A549 (cell line): ENCODE measurements around the gene ROCK1. TPM values are rescaled to one million over a fixed set of nuclear protein-coding genes. Genes with fewer than 3 reads are reported as not detected.

ENCODE experiments used
- ATAC-seq, 2 experiments: fragments of 200-7000 bp in 1 of 2; fragments of >200 bp in 1 of 2; cut with Nextera tagmentation in 1 of 2; cut with Tn5 transposase in 1 of 2; 3 replicates each; pipeline versions ENCODE4 v1.8.0 to v1.9.1; 2018 to 2020; ENCODE audit warnings: mild to moderate bottlenecking in 1 of 2, moderate library complexity in 1 of 2
- CTCF ChIA-PET: fragments of 300-600 bp; sonication (Branson Sonifier 250); formaldehyde crosslinking; extraction: SDS; loops from one replicate; lab custom pipeline; 2021; ENCODE audit warnings: antibody characterized with exemption, inconsistent platforms; lab: Yijun Ruan, JAX
- POLR2A ChIA-PET: fragments of 350-600 bp; formaldehyde crosslinking; extraction: SDS; loops from one replicate; lab custom pipeline; 2021; ENCODE audit warnings: antibody characterized with exemption, inconsistent platforms; lab: Yijun Ruan, JAX
- DNase-seq, 2 experiments: peaks; one replicate each; pipeline versions ENCODE4 v3.0.0 to v3.0.0-alpha.2; 2011 to 2016; ENCODE audit warnings: low read depth in 1 of 2, low spot score in 1 of 2
- FAIRE-seq: peaks from 2 replicates; lab custom pipeline; 2011; peaks lifted over from hg19 to GRCh38; lab: Jason Lieb, UNC
- H3K27ac ChIP-seq, 2 experiments: fragments of >200 bp; sonication (Bioruptor Twin); formaldehyde crosslinking; 3 replicates each; pipeline ENCODE4 v1.5.1; 2016 to 2017
- H3K4me1 ChIP-seq: fragments of >200 bp; sonication (Bioruptor Twin); formaldehyde crosslinking; 3 replicates; pipeline ENCODE4 v1.6.1; 2016
- H3K4me2 ChIP-seq: fragments of >200 bp; sonication (Bioruptor Twin); formaldehyde crosslinking; 3 replicates; pipeline ENCODE4 v1.6.1; 2016
- H3K4me3 ChIP-seq: fragments of >200 bp; sonication (Bioruptor Twin); formaldehyde crosslinking; 3 replicates; pipeline ENCODE4 v1.5.1; 2016
- H3K9me3 ChIP-seq: fragments of >200 bp; sonication (Bioruptor Twin); formaldehyde crosslinking; 3 replicates; pipeline ENCODE4 v1.6.1; 2016
- CBX8 ChIP-seq: fragments of 200-600 bp; sonication (generic); IDR thresholded peaks from 2 replicates; pipeline ENCODE4 v1.6.1; 2016
- CHD4 ChIP-seq: fragments of 200-600 bp; sonication (generic); IDR thresholded peaks from 2 replicates; pipeline ENCODE4 v1.6.1; 2016; ENCODE audit warnings: antibody characterized with exemption, mild to moderate bottlenecking, borderline replicate concordance
- EHF ChIP-seq: fragments of 250-450 bp; sonication (Bioruptor Pico); IDR thresholded peaks from 2 replicates; pipeline ENCODE4 v1.5.0; 2020; ENCODE audit warnings: mild to moderate bottlenecking
- ELK1 ChIP-seq: fragments of 150-350 bp; IDR thresholded peaks from 2 replicates; pipeline ENCODE4 v1.6.1; 2014; ENCODE audit warnings: low read depth, mild to moderate bottlenecking, low read length
- FOSB ChIP-seq: fragments of 250-450 bp; sonication (Bioruptor Pico); IDR thresholded peaks from 2 replicates; pipeline ENCODE4 v1.5.0; 2020; ENCODE audit warnings: mild to moderate bottlenecking, moderate library complexity
- HEYL ChIP-seq: fragments of 250-450 bp; sonication (Bioruptor Pico); IDR thresholded peaks from 2 replicates; pipeline ENCODE4 v1.8.0; 2021; ENCODE audit warnings: mild to moderate bottlenecking, moderate library complexity
- HOXA7 ChIP-seq: fragments of 250-450 bp; sonication (Bioruptor Pico); IDR thresholded peaks from 2 replicates; pipeline ENCODE4 v1.5.0; 2020; ENCODE audit warnings: mild to moderate bottlenecking, moderate library complexity
- HOXB13 ChIP-seq: fragments of 250-450 bp; sonication (Bioruptor Pico); IDR thresholded peaks from 2 replicates; pipeline ENCODE4 v1.5.0; 2020; ENCODE audit warnings: low read depth, mild to moderate bottlenecking, moderate library complexity
- HOXB5 ChIP-seq: fragments of 250-450 bp; sonication (Bioruptor Pico); IDR thresholded peaks from 2 replicates; pipeline ENCODE4 v1.5.0; 2020; ENCODE audit warnings: mild to moderate bottlenecking, moderate library complexity
- JUN ChIP-seq, 2 experiments: fragments of >200 bp; sonication (Bioruptor Twin); formaldehyde crosslinking; IDR thresholded peaks; 2 replicates in 1 of 2; 3 replicates in 1 of 2; pipeline ENCODE4 v1.6.1; 2016 to 2017
- JUNB ChIP-seq: fragments of >200 bp; sonication (Bioruptor Twin); formaldehyde crosslinking; IDR thresholded peaks from 2 replicates; pipeline ENCODE4 v1.6.1; 2016
- MAZ ChIP-seq: fragments of 150-350 bp; IDR thresholded peaks from 2 replicates; pipeline ENCODE4 v1.6.1; 2014; ENCODE audit warnings: antibody characterized with exemption, low read depth, low read length, borderline replicate concordance
- MYC ChIP-seq: IDR thresholded peaks from 2 replicates; pipeline ENCODE4 v1.6.1; 2012; ENCODE audit warnings: mild to moderate bottlenecking, inconsistent platforms, low read length, improper control_type of control experiment, borderline replicate concordance
- NPAS2 ChIP-seq: fragments of 250-450 bp; sonication (Bioruptor Pico); IDR thresholded peaks from 2 replicates; pipeline ENCODE4 v1.8.0; 2022; ENCODE audit warnings: mild to moderate bottlenecking, moderate library complexity, borderline replicate concordance
- NR3C1 ChIP-seq: fragments of >200 bp; sonication (Bioruptor Twin); formaldehyde crosslinking; IDR thresholded peaks from 3 replicates; pipeline ENCODE4 v1.6.1; 2017
- PHF8 ChIP-seq: fragments of 200-600 bp; sonication (generic); IDR thresholded peaks from 2 replicates; pipeline ENCODE4 v1.6.1; 2016; ENCODE audit warnings: low read depth, mild to moderate bottlenecking, antibody characterized with exemption, moderate library complexity, borderline replicate concordance
- POLR2AphosphoS2 ChIP-seq: conservative IDR thresholded peaks from 2 replicates; pipeline ENCODE4 v1.6.1; 2012; ENCODE audit warnings: low read length, improper control_type of control experiment, inconsistent platforms
- RAD21 ChIP-seq, 2 experiments: fragments of >200 bp in 1 of 2; sonication (Bioruptor Twin) in 1 of 2; formaldehyde crosslinking in 1 of 2; IDR thresholded peaks in 1 of 2; conservative IDR thresholded peaks in 1 of 2; 2 replicates in 1 of 2; 3 replicates in 1 of 2; pipeline ENCODE4 v1.6.1; 2012 to 2018; ENCODE audit warnings: inconsistent platforms in 1 of 2
- SREBF2 ChIP-seq: fragments of 450-650 bp; IDR thresholded peaks from 2 replicates; pipeline ENCODE4 v1.6.1; 2014; ENCODE audit warnings: mild to moderate bottlenecking, moderate library complexity
- ZC3H11A ChIP-seq: fragments of 450-650 bp; IDR thresholded peaks from 2 replicates; pipeline ENCODE4 v1.6.1; 2014; ENCODE audit warnings: antibody characterized with exemption, mild to moderate bottlenecking
- ZFP36 ChIP-seq: fragments of 450-650 bp; IDR thresholded peaks from 2 replicates; pipeline ENCODE4 v1.6.1; 2014; ENCODE audit warnings: borderline replicate concordance; ENCODE audit not compliant: partially characterized antibody
- WGBS: methylation state at CpG from one replicate; pipeline ENCODE4 v1.1.6; 2017; ENCODE audit errors: missing lambda C conversion rate; 5-methylcytosine and 5-hydroxymethylcytosine counted together
- polyA plus RNA-seq, 4 experiments: library from polyadenylated mRNA; depleted of rRNA in 3 of 4; stranded (reverse); fragments of >200 nt; fragmentation: RNase III in 1 of 4; extraction: RNeasy Plus Mini Kit Qiagen cat#74134 plus additional on column Dnase treatment in 1 of 4; gene quantifications; 2 replicates in 3 of 4; 3 replicates in 1 of 4; pipeline ENCODE4 v1.2.3, GENCODE V29; 2011 to 2017
- TF ChIP-seq, protein P1 (sequence below): fragments of 250-450 bp; sonication (Bioruptor Pico); IDR thresholded peaks from 2 replicates; pipeline ENCODE4 v1.5.0; 2021; ENCODE audit warnings: mild to moderate bottlenecking, moderate library complexity, borderline replicate concordance

Gene ROCK1
- polyA plus RNA-seq, 2 of the 4 experiments (the other 2 are of a cell fraction), result 20.5 to 31.8 TPM

DNA sequence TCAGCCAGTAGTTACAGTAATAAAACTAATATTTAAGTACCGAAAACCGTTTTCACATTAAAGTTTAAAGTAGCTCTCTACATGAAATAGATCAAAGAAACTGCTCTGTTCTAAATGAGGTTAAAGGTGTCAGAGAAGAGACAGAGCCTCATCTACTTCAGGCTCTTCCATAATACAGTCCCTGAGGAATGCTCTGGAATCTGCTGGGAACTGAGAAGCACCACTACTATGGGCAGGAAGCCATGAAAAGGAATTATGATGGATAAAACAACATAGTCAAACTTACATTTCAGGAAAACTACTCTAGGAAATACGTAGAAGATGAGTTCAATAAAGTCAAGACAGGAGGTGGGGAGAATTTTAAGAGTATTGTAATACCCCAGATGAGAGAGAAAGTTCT lies 60.0 kb downstream of the ROCK1 start (continued):
- TF ChIP-seq, protein P1, sequence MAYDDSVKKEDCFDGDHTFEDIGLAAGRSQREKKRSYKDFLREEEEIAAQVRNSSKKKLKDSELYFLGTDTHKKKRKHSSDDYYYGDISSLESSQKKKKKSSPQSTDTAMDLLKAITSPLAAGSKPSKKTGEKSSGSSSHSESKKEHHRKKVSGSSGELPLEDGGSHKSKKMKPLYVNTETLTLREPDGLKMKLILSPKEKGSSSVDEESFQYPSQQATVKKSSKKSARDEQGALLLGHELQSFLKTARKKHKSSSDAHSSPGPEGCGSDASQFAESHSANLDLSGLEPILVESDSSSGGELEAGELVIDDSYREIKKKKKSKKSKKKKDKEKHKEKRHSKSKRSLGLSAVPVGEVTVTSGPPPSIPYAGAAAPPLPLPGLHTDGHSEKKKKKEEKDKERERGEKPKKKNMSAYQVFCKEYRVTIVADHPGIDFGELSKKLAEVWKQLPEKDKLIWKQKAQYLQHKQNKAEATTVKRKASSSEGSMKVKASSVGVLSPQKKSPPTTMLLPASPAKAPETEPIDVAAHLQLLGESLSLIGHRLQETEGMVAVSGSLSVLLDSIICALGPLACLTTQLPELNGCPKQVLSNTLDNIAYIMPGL (CRISPR knock-in tag), result no peak
- no peak for TF ChIP-seq HOXB13 (CRISPR knock-in tag)
- no peak for TF ChIP-seq NR3C1

- Histone ChIP-seq H3K9me3 (no peaks in the 10 kb centered on the region), H3K27ac (no peak overlapping the region; a peak in 1 of 6 replicates), H3K4me3 (no peak overlapping the region), H3K4me1 (peaks cover 46% of the 10 kb centered on the region), H3K4me2 (no peak overlapping the region)
- DNase-seq, result no peak
- POLR2A ChIA-PET, result interaction anchor here (0.8 kb wide), 1 partner anchor 62 kb away, joined by 4 read pairs; the partner anchor contains the start of gene ROCK1
- CTCF ChIA-PET, result no interaction called here
- TF ChIP-seq MAZ, result no peak
- TF ChIP-seq NPAS2 (CRISPR knock-in tag), result no peak
- no peak for TF ChIP-seq ZC3H11A
- TF ChIP-seq RAD21 (conservative IDR thresholded peaks at IDR 0.05 in 1 of 2, IDR thresholded peaks at IDR 0.05 in 1 of 2), result no peak
- ATAC-seq, result no peak
- WGBS, result 73% methylated on average over 1 of the region's 1 CpG
- FAIRE-seq, result no peak
Measured at GRCh38 chr18:21049306-21049705, 62.3 kb downstream of the ROCK1 start.

DNA sequence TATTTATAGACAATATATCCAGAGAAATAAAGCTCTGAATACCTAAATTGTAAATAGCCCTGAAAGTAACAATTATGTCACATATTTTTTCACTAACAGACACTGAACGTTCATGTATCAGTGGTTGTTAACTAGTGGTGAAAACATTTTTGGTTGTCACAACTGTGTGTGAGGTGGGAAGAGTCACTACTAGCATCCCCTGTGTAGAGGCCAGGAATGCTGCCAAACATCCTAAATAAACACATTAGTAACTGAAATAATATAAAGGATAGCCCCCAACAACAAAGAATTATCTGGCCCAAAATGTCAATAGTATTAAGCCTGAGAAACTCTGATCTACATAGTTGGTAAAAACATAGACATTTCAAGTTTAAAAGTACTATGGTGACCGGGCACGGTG lies 64.5 kb downstream of the ROCK1 start:
- POLR2A ChIA-PET, result no interaction called here

DNA sequence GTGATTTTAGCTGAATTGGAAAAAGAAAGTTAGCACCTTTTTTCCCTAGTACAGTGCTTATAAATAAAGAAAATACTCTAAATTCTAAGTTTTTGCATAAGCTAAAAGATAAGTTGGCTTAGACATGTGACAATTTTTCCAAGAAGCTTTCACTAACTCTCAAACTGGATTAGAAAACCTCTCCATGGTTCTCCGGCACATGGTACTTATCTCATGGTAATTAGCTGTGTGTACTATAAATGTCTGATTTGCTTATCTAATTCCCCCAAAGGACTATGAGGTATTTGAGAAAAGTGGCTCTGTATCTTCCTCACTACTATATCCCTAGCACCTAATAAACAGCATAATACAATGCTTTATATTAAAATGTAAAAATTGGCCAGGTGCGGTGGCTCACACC lies 71.1 kb downstream of the ROCK1 start:
- no peak for FAIRE-seq
- ChIA-PET CTCF (no interaction called here), POLR2A (no interaction called here)

More for the DNA sequence above, 64.5 kb downstream of the ROCK1 start:
- Histone ChIP-seq H3K4me1 (peaks cover 26% of the 10 kb centered on the region), H3K9me3 (no peaks in the 10 kb centered on the region), H3K27ac (no peak overlapping the region), H3K4me3 (no peak overlapping the region), H3K4me2 (no peak overlapping the region)
- WGBS, result 80% methylated on average over 3 of the region's 3 CpGs
- no peak for ATAC-seq
- no peak for DNase-seq
- CTCF ChIA-PET, result no interaction called here
- no peak for FAIRE-seq
- TF ChIP-seq RAD21 (conservative IDR thresholded peaks at IDR 0.05 in 1 of 2, IDR thresholded peaks at IDR 0.05 in 1 of 2) (no peak), CBX8 (no peak), ELK1 (no peak), FOSB (CRISPR knock-in tag) (no peak), HOXA7 (no peak), SREBF2 (no peak), ZFP36 (no peak), PHF8 (no peak), HOXB5 (no peak), POLR2AphosphoS2 (no peak), HEYL (no peak), JUN (IDR thresholded peaks at IDR 0.05) (no peak), MYC (no peak)

More for the DNA sequence above, 71.1 kb downstream of the ROCK1 start:
- H3K4me2 ChIP-seq, result no peak overlapping the region
- no peak overlapping the region for H3K4me3 ChIP-seq
- 96% methylated on average over 2 of the region's 2 CpGs for WGBS
- H3K27ac ChIP-seq, result no peak overlapping the region
- ATAC-seq, result no peak
- no peak for TF ChIP-seq EHF (CRISPR knock-in tag)
- no peak for TF ChIP-seq JUNB
- no peak for TF ChIP-seq NPAS2 (CRISPR knock-in tag)
- no peak for TF ChIP-seq POLR2AphosphoS2
- no peak for TF ChIP-seq CHD4
- TF ChIP-seq FOSB (CRISPR knock-in tag), result no peak
- TF ChIP-seq HOXB5, result no peak
- TF ChIP-seq, all 56 proteins: peak for 0
- no peak for DNase-seq
- H3K9me3 ChIP-seq, result no peaks in the 10 kb centered on the region
- no peaks in the 10 kb centered on the region for H3K4me1 ChIP-seq
